ES-I3 (cell line): ENCODE data around the gene B4GALNT4.
"Not testable (repeated sequence)": the region's sequence is repeated elsewhere in the genome, so short reads cannot be mapped to it uniquely, and the experiment has no call there.

Experiments used
- H3K36me3 ChIP-seq: 2 replicates; pipeline ENCODE4 v1.6.1; 2013; ENCODE audit warnings: mild to moderate bottlenecking, low read length, control low read depth, moderate library complexity; ENCODE audit not compliant: insufficient read depth
- H3K4me1 ChIP-seq: 2 replicates; pipeline ENCODE4 v1.6.1; 2013; ENCODE audit warnings: mild to moderate bottlenecking, control low read depth, low read length; ENCODE audit not compliant: insufficient read depth
- H3K9ac ChIP-seq: 2 replicates; pipeline ENCODE4 v1.6.1; 2013; ENCODE audit warnings: low read depth, mild to moderate bottlenecking, low read length, moderate library complexity
- H3K9me3 ChIP-seq: 2 replicates; pipeline ENCODE4 v1.6.1; 2013; ENCODE audit warnings: mild to moderate bottlenecking, low read length, moderate library complexity; ENCODE audit not compliant: control insufficient read depth, insufficient read depth

B4GALNT4 gene

GRCh38 chr11:414318-414857 lies 45.1 kb downstream of the B4GALNT4 start:
- no peak overlapping the region for H3K9ac ChIP-seq
- H3K9me3 ChIP-seq = no peaks in the 10 kb centered on the region
- no peaks in the 10 kb centered on the region for H3K36me3 ChIP-seq
- peaks cover 23% of the 10 kb centered on the region; the same call in 1 of the 2 replicates for H3K4me1 ChIP-seq

GRCh38 chr11:415640-416041 lies 46.3 kb downstream of the B4GALNT4 start:
- H3K9me3 ChIP-seq = no peaks in the 10 kb centered on the region
- H3K36me3 ChIP-seq = no peaks in the 10 kb centered on the region
- H3K9ac ChIP-seq = no peak overlapping the region; the same call in 1 of the 2 replicates
- peaks cover 23% of the 10 kb centered on the region; the same call in 1 of the 2 replicates for H3K4me1 ChIP-seq

GRCh38 chr11:416051-416756 lies 46.9 kb downstream of the B4GALNT4 start:
- Histone ChIP-seq H3K4me1 (peaks cover 23% of the 10 kb centered on the region; the same call in 1 of the 2 replicates), H3K9ac (peak overlapping the region; percentile 63), H3K36me3 (no peaks in the 10 kb centered on the region), H3K9me3 (no peaks in the 10 kb centered on the region)

- H3K4me1 ChIP-seq = peaks cover 23% of the 10 kb centered on the region; the same call in 1 of the 2 replicates
- H3K9ac ChIP-seq = peak overlapping the region; percentile 63
- H3K9me3 ChIP-seq = no peaks in the 10 kb centered on the region
- no peaks in the 10 kb centered on the region for H3K36me3 ChIP-seq
Measured at GRCh38 chr11:416757-417621, 47.7 kb downstream of the B4GALNT4 start.

- Histone ChIP-seq H3K9me3 (no peaks in the 10 kb centered on the region), H3K9ac (peak overlapping the region; percentile 63), H3K36me3 (no peaks in the 10 kb centered on the region), H3K4me1 (peaks cover 23% of the 10 kb centered on the region; the same call in 1 of the 2 replicates)
Measured at GRCh38 chr11:417652-418342, 48.5 kb downstream of the B4GALNT4 start.

- Histone ChIP-seq H3K9ac (no peak overlapping the region), H3K9me3 (no peaks in the 10 kb centered on the region), H3K4me1 (peaks cover 23% of the 10 kb centered on the region; the same call in 1 of the 2 replicates), H3K36me3 (no peaks in the 10 kb centered on the region)
Measured at GRCh38 chr11:418343-419247, 49.3 kb downstream of the B4GALNT4 start.

- no peaks in the 10 kb centered on the region for H3K36me3 ChIP-seq
- H3K9me3 ChIP-seq = no peaks in the 10 kb centered on the region
- no peak overlapping the region for H3K9ac ChIP-seq
- H3K4me1 ChIP-seq = peaks cover 21% of the 10 kb centered on the region; the same call in 1 of the 2 replicates
Measured at GRCh38 chr11:419248-420005, 50.1 kb downstream of the B4GALNT4 start.

GRCh38 chr11:420054-420910 lies 51.0 kb downstream of the B4GALNT4 start:
- H3K9me3 ChIP-seq = no peaks in the 10 kb centered on the region
- no peaks in the 10 kb centered on the region for H3K36me3 ChIP-seq
- peaks cover 12% of the 10 kb centered on the region; the same call in 1 of the 2 replicates for H3K4me1 ChIP-seq
- H3K9ac ChIP-seq = no peak overlapping the region

GRCh38 chr11:420911-421321 lies 51.6 kb downstream of the B4GALNT4 start:
- H3K9me3 ChIP-seq = no peaks in the 10 kb centered on the region
- H3K9ac ChIP-seq = no peak overlapping the region
- H3K4me1 ChIP-seq = peaks cover 6% of the 10 kb centered on the region; the same call in 1 of the 2 replicates
- no peaks in the 10 kb centered on the region for H3K36me3 ChIP-seq

- Histone ChIP-seq H3K36me3 (no peaks in the 10 kb centered on the region), H3K4me1 (peaks cover 5% of the 10 kb centered on the region; the same call in 1 of the 2 replicates), H3K9ac (no peak overlapping the region), H3K9me3 (no peaks in the 10 kb centered on the region)
Measured at GRCh38 chr11:422249-422656, 53.0 kb downstream of the B4GALNT4 start.

- H3K9me3 ChIP-seq = no peaks in the 10 kb centered on the region
- H3K9ac ChIP-seq = no peak overlapping the region
- no peaks in the 10 kb centered on the region for H3K36me3 ChIP-seq
- no peaks in the 10 kb centered on the region for H3K4me1 ChIP-seq
Measured at GRCh38 chr11:424232-424631, 54.9 kb downstream of the B4GALNT4 start.

- H3K9ac ChIP-seq, H3K4me1 ChIP-seq, H3K36me3 ChIP-seq, H3K9me3 ChIP-seq: not testable (repeated sequence)
Measured at GRCh38 chr11:424766-425165, 55.5 kb downstream of the B4GALNT4 start.
